Esophagus squamous epithelium (tissue), 5 donors: Measurements from ENCODE around the gene ITGB5. TPM values are rescaled to one million over a fixed set of nuclear protein-coding genes. Genes with fewer than 3 reads are reported as not detected.

Source experiments
- DNase-seq: peaks from one replicate; lab custom pipeline; 2025; lab: John Stamatoyannopoulos, UW
- H3K27ac ChIP-seq, 4 donors: fragments of 200-600 bp; sonication (generic); one replicate each; pipeline ENCODE4 v1.5.1; 2016 to 2019; ENCODE audit warnings: mild to moderate bottlenecking in 1 of 4
- H3K27me3 ChIP-seq, 4 donors: fragments of 200-600 bp; sonication (generic); 1 replicate in 3 of 4; 2 replicates in 1 of 4; pipeline versions ENCODE4 v1.5.1 to v1.6.0; 2017 to 2021; ENCODE audit warnings: antibody characterized with exemption in 1 of 4
- H3K36me3 ChIP-seq, 3 donors: fragments of 200-600 bp; sonication (generic); one replicate each; pipeline ENCODE4 v1.5.1; 2016 to 2019
- H3K4me1 ChIP-seq, 3 donors: fragments of 200-600 bp; sonication (generic); one replicate each; pipeline ENCODE4 v1.5.1; 2017 to 2019
- H3K4me3 ChIP-seq, 4 donors: fragments of 200-600 bp; sonication (generic); 1 replicate in 3 of 4; 2 replicates in 1 of 4; pipeline ENCODE4 v1.5.1; 2016 to 2019; ENCODE audit warnings: mild to moderate bottlenecking in 2 of 4, moderate library complexity in 1 of 4
- H3K9me3 ChIP-seq, 3 donors: fragments of 200-600 bp; sonication (generic); one replicate each; pipeline ENCODE4 v1.5.1; 2016 to 2019
- POLR2A ChIP-seq, 4 donors: fragments of 450-650 bp; IDR thresholded peaks; one replicate each; pipeline ENCODE4 v1.6.1; 2017; ENCODE audit warnings: antibody characterized with exemption in 4 of 4, mild to moderate bottlenecking in 4 of 4, moderate library complexity in 3 of 4
- WGBS, 2 donors: methylation state at CpG; one replicate each; pipeline ENCODE4 v1.1.5; 2018; 5-methylcytosine and 5-hydroxymethylcytosine counted together
- intact Hi-C: fragments of 100-400 bp; cut with DNase I; formaldehyde crosslinking; loops from one replicate; pipeline ENCODE4 v1.15.0; 2022
- total RNA-seq, 4 donors: library from RNA; depleted of rRNA; stranded (reverse); fragments of >200 nt; gene quantifications; one replicate each; pipeline ENCODE4 v1.1.0, GENCODE V29; 2016
- TF ChIP-seq, protein P1 (sequence below), 6 experiments: fragments of 450-650 bp in 4 of 6; fragments of 200-600 bp in 2 of 6; sonication (generic) in 2 of 6; IDR thresholded peaks; one replicate each; pipeline ENCODE4 v1.5.1; 2016 to 2019; ENCODE audit warnings: antibody characterized with exemption in 6 of 6, mild to moderate bottlenecking in 4 of 6, moderate library complexity in 4 of 6
- donor health status: DM: yes; HTN: yes; CAD: no.

The ITGB5 gene
- total RNA-seq, 4 donors from 2014 or later = 68.4 to 114 (median 79.7) TPM

DNA sequence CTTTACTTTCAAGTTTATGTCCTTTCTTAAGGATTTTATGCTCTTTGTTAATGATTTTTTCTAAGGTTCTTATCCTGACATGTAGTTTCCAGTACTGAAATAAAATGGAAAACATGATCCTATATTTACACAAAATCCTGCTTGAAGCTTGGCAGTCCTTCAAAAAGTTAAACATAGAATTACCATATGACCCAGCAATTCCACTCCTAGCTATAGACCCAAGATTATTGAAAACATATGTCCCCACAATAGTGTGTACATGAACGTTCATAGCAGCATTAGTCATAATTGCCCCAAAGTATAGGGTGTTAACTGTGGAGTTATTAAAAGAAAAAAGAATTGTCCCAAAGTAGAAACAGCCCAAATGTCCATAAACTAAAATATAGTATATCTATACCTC lies 33.2 kb downstream of the ITGB5 start:
- 31 to 40% methylated on average over 1 of the region's 1 CpG for WGBS, 2 donors
- Histone ChIP-seq H3K9me3 (no peaks in the 10 kb centered on the region), H3K27me3 (no peaks in the 10 kb centered on the region), H3K27ac (no peak overlapping the region), H3K4me3 (no peak overlapping the region), H3K4me1 (peaks cover 0 to 54% (median 11%) of the 10 kb centered on the region in 3 donors), H3K36me3 (peaks cover 0 to 56% (median 0%) of the 10 kb centered on the region in 3 donors)
- TF ChIP-seq, protein P1, sequence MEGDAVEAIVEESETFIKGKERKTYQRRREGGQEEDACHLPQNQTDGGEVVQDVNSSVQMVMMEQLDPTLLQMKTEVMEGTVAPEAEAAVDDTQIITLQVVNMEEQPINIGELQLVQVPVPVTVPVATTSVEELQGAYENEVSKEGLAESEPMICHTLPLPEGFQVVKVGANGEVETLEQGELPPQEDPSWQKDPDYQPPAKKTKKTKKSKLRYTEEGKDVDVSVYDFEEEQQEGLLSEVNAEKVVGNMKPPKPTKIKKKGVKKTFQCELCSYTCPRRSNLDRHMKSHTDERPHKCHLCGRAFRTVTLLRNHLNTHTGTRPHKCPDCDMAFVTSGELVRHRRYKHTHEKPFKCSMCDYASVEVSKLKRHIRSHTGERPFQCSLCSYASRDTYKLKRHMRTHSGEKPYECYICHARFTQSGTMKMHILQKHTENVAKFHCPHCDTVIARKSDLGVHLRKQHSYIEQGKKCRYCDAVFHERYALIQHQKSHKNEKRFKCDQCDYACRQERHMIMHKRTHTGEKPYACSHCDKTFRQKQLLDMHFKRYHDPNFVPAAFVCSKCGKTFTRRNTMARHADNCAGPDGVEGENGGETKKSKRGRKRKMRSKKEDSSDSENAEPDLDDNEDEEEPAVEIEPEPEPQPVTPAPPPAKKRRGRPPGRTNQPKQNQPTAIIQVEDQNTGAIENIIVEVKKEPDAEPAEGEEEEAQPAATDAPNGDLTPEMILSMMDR (IDR thresholded peaks at IDR 0.05) = no peak
- intact Hi-C loops = no loop called here
- DNase-seq = no peak

DNA sequence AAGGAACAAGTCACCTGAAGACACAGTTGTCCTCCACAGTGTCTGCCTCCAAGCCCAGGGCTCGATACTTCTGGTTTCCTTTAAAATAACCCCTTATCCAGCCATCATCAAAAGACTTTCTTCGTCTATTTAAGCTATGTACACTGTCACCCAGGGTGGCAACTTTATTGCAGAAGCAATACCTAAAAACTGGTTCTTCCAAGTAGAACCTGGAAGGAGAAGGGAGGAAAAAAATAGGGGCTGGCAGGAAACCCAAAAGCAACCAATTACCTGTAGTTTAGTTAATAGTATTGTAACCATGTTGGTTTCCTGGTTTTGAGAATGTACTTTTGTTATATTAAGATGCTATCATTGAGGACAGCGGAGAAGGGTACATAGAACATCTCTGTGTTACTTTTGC lies 33.7 kb downstream of the ITGB5 start:
- intact Hi-C loops = no loop called here
- WGBS, 2 donors = 87 to 88% methylated on average over 2 to 3 of the region's 3 CpGs
- TF ChIP-seq POLR2A (IDR thresholded peaks at IDR 0.05) = no peak
- TF ChIP-seq, protein P1 (IDR thresholded peaks at IDR 0.05) = no peak
- peaks cover 0 to 50% (median 11%) of the 10 kb centered on the region in 3 donors for H3K4me1 ChIP-seq
- H3K36me3 ChIP-seq = peaks cover 0 to 59% (median 0%) of the 10 kb centered on the region in 3 donors
- no peak for DNase-seq
- H3K27me3 ChIP-seq = no peaks in the 10 kb centered on the region
- H3K9me3 ChIP-seq = no peaks in the 10 kb centered on the region
- H3K27ac ChIP-seq = no peak overlapping the region
- no peak overlapping the region for H3K4me3 ChIP-seq

DNA sequence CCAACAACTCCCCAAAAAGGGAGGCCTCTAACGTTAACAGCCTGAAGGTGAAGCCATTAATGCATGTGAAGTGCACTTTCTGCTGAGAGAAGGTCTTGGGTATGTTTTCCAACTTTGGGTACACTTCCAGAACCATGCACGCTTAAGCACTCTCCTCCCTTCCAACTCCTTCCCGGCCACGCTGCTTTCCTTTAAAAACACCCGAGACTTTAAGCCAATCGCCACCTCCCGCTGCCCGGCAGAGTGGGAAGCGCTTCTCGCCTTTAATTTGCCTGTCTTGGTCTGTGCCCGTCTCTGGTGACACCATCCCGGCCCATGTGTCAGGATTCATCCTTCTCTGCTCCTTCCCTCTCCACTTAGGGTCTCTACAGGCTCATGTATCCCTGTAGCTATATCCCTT lies 35.3 kb downstream of the ITGB5 start:
- DNase-seq = no peak
- intact Hi-C loops = no loop called here
- Histone ChIP-seq H3K27me3 (no peaks in the 10 kb centered on the region), H3K4me1 (peaks cover 0 to 52% (median 11%) of the 10 kb centered on the region in 3 donors), H3K9me3 (no peaks in the 10 kb centered on the region), H3K27ac (peak overlapping the region in 1 of 4 donors; percentile 18), H3K36me3 (peaks cover 0 to 63% (median 0%) of the 10 kb centered on the region in 3 donors), H3K4me3 (no peak overlapping the region)
- no peak for TF ChIP-seq POLR2A (IDR thresholded peaks at IDR 0.05)
- TF ChIP-seq, protein P1 (IDR thresholded peaks at IDR 0.05) = no peak
- 87 to 89% methylated on average over 12 of the region's 12 CpGs for WGBS, 2 donors

DNA sequence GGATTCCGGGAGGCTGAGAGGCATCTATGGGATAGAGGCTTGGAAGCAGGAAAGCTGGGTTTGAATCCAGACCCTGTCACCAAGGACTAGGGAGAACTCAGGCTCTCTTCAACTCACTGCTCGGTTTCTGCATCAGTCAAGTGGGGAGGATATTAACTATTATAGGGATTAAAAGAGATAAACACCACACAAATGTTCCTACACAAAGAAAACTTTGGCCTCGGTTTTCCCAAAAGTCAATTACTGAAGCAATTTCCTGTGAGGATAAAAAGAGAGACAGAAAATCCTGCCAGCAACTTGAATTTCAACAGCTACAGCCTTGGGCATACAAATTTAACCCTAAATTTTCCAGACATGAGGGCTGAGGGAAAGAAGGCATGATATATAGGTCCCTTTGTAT lies 36.0 kb downstream of the ITGB5 start:
- Histone ChIP-seq H3K27ac (peak overlapping the region in 3 of 4 donors; percentile 18 to 60 (median 50)), H3K4me1 (peaks cover 3 to 59% (median 11%) of the 10 kb centered on the region in 3 donors), H3K36me3 (peaks cover 0 to 63% (median 0%) of the 10 kb centered on the region in 3 donors), H3K27me3 (no peaks in the 10 kb centered on the region), H3K9me3 (no peaks in the 10 kb centered on the region), H3K4me3 (no peak overlapping the region)
- intact Hi-C loops = no loop called here
- 14 to 31% methylated on average over 2 to 3 of the region's 3 CpGs for WGBS, 2 donors
- DNase-seq = no peak
- TF ChIP-seq, protein P1 (IDR thresholded peaks at IDR 0.05) = no peak
- TF ChIP-seq POLR2A (IDR thresholded peaks at IDR 0.05) = no peak

DNA sequence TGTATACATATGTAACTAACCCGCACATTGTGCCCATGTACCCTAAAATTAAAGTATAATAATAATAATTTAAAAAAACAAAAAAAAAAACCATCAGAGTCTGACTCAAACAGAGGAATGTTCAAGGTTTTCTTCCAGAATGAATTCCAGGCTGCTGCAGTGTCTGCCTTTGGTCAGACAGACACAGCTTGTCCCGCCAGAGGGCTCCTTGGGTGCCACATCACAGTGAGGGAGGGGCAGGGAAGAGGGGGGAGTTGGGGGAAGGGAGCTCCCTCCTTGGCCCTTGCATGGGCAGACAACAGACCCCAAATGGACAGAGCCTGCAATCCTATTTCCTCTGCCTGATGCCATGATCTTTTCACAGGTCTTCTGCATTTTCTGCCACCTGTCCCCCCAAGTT lies 36.5 kb downstream of the ITGB5 start:
- WGBS, 2 donors = 68 to 83% methylated on average over 2 of the region's 2 CpGs
- TF ChIP-seq POLR2A (IDR thresholded peaks at IDR 0.05) = no peak
- TF ChIP-seq, protein P1 (IDR thresholded peaks at IDR 0.05) = no peak
- DNase-seq = no peak
- intact Hi-C loops = no loop called here
- peak overlapping the region in 3 of 4 donors; percentile 18 to 60 (median 50) for H3K27ac ChIP-seq
- H3K9me3 ChIP-seq = no peaks in the 10 kb centered on the region
- no peak overlapping the region for H3K4me3 ChIP-seq
- H3K36me3 ChIP-seq = peaks cover 0 to 59% (median 0%) of the 10 kb centered on the region in 3 donors
- H3K4me1 ChIP-seq = peaks cover 8 to 64% (median 16%) of the 10 kb centered on the region in 3 donors
- no peaks in the 10 kb centered on the region for H3K27me3 ChIP-seq
